22Rv1 (cell line): ENCODE measurements around the gene SREBF2.

Source experiments
- ZFX ChIP-seq: fragments of 450-650 bp; IDR thresholded peaks from 2 replicates; pipeline ENCODE4 v1.6.1; 2017; ENCODE audit warnings: antibody characterized with exemption, borderline replicate concordance
- TF ChIP-seq, protein P1 (sequence below): fragments of 450-650 bp; IDR thresholded peaks from 2 replicates; pipeline ENCODE4 v1.5.1; 2017; ENCODE audit warnings: mild to moderate bottlenecking

GRCh38 chr22:41952713-41953112 lies 119.8 kb downstream of the SREBF2 start:
- TF ChIP-seq, protein P1, sequence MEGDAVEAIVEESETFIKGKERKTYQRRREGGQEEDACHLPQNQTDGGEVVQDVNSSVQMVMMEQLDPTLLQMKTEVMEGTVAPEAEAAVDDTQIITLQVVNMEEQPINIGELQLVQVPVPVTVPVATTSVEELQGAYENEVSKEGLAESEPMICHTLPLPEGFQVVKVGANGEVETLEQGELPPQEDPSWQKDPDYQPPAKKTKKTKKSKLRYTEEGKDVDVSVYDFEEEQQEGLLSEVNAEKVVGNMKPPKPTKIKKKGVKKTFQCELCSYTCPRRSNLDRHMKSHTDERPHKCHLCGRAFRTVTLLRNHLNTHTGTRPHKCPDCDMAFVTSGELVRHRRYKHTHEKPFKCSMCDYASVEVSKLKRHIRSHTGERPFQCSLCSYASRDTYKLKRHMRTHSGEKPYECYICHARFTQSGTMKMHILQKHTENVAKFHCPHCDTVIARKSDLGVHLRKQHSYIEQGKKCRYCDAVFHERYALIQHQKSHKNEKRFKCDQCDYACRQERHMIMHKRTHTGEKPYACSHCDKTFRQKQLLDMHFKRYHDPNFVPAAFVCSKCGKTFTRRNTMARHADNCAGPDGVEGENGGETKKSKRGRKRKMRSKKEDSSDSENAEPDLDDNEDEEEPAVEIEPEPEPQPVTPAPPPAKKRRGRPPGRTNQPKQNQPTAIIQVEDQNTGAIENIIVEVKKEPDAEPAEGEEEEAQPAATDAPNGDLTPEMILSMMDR, result no peak
- no peak for TF ChIP-seq ZFX
